GM23338 (cell line): ENCODE data around the gene NLRP14. TPM values are rescaled to one million over a fixed set of nuclear protein-coding genes. Genes with fewer than 3 reads are reported as not detected.

Source experiments
- ATAC-seq: fragments of 200-7000 bp; cut with Tn5 transposase; 3 replicates; pipeline ENCODE4 v1.9.1; 2020
- DNase-seq: peaks from one replicate; pipeline ENCODE4 v3.0.0-alpha.2; 2015; ENCODE audit warnings: low spot score
- H2AFZ ChIP-seq: fragments of 200-600 bp; sonication (generic); 2 replicates; pipeline ENCODE4 v1.8.0; 2016; ENCODE audit warnings: antibody characterized with exemption, mild to moderate bottlenecking, moderate library complexity
- H3F3A ChIP-seq: fragments of 200-600 bp; sonication (generic); replicated peaks from 2 replicates; pipeline ENCODE4 v1.8.0; 2017; ENCODE audit warnings: antibody characterized with exemption, mixed run types, low read depth
- H3K27ac ChIP-seq: fragments of 200-600 bp; sonication (generic); 2 replicates; pipeline ENCODE4 v1.6.1; 2016; ENCODE audit warnings: low read depth
- H3K27me3 ChIP-seq: fragments of 200-600 bp; sonication (generic); 2 replicates; pipeline ENCODE4 v1.8.0; 2016; ENCODE audit warnings: mild to moderate bottlenecking, mixed run types, moderate library complexity; ENCODE audit not compliant: insufficient read depth
- H3K36me3 ChIP-seq: fragments of 200-600 bp; sonication (generic); 2 replicates; pipeline ENCODE4 v1.8.0; 2016; ENCODE audit warnings: mild to moderate bottlenecking; ENCODE audit not compliant: insufficient read depth
- H3K4me1 ChIP-seq: fragments of 200-600 bp; sonication (generic); 2 replicates; pipeline ENCODE4 v1.8.0; 2016; ENCODE audit warnings: mild to moderate bottlenecking, moderate library complexity; ENCODE audit not compliant: insufficient read depth
- H3K4me2 ChIP-seq: fragments of 200-600 bp; sonication (generic); 2 replicates; pipeline ENCODE4 v1.7.1; 2017; ENCODE audit warnings: mixed run types
- H3K4me3 ChIP-seq: fragments of 200-600 bp; sonication (generic); 2 replicates; pipeline ENCODE4 v1.6.1; 2016; ENCODE audit warnings: mixed run types
- H3K79me2 ChIP-seq: fragments of 200-600 bp; sonication (generic); replicated peaks from 2 replicates; pipeline ENCODE4 v1.8.0; 2017; ENCODE audit warnings: mild to moderate bottlenecking; ENCODE audit not compliant: insufficient read depth
- H3K9me2 ChIP-seq: fragments of 200-600 bp; sonication (generic); 2 replicates; pipeline ENCODE4 v1.8.0; 2017; ENCODE audit not compliant: insufficient read depth
- H4K20me1 ChIP-seq: fragments of 200-600 bp; sonication (generic); replicated peaks from 2 replicates; pipeline ENCODE4 v1.8.0; 2017; ENCODE audit warnings: mild to moderate bottlenecking; ENCODE audit not compliant: insufficient read depth
- H3K27ac Mint-ChIP-seq: 2 replicates; pipeline ENCODE4 v1.8.0; 2020; ENCODE audit warnings: inconsistent platforms, mild to moderate bottlenecking, moderate library complexity, mixed read lengths
- H3K27me3 Mint-ChIP-seq: 3 replicates; pipeline ENCODE4 v1.8.0; 2022; ENCODE audit warnings: low read depth, mild to moderate bottlenecking, moderate library complexity, mixed read lengths, inconsistent platforms; ENCODE audit not compliant: insufficient read depth, poor library complexity
- H3K36me3 Mint-ChIP-seq: 3 replicates; pipeline ENCODE4 v1.8.0; 2021; ENCODE audit warnings: low read depth, mild to moderate bottlenecking, inconsistent platforms, moderate library complexity, mixed read lengths
- H3K4me1 Mint-ChIP-seq: 3 replicates; pipeline ENCODE4 v1.8.0; 2020; ENCODE audit warnings: mild to moderate bottlenecking, inconsistent platforms, mixed read lengths
- H3K4me3 Mint-ChIP-seq: 3 replicates; pipeline ENCODE4 v1.8.0; 2021; ENCODE audit warnings: moderate library complexity, mild to moderate bottlenecking, inconsistent platforms, mixed read lengths
- H3K9me3 Mint-ChIP-seq: 3 replicates; pipeline ENCODE4 v1.8.0; 2020; ENCODE audit warnings: moderate library complexity, mild to moderate bottlenecking, inconsistent platforms, mixed read lengths
- CREB1 ChIP-seq: fragments of 250-450 bp; sonication (Bioruptor Pico); IDR thresholded peaks from 2 replicates; pipeline ENCODE4 v1.5.0; 2020; ENCODE audit warnings: low read depth, mild to moderate bottlenecking, moderate library complexity
- CTCF ChIP-seq, 2 experiments: fragments of 200-600 bp in 1 of 2; sonication (generic) in 1 of 2; conservative IDR thresholded peaks; 2 replicates each; pipeline versions ENCODE4 v1.5.1 to v1.6.1; 2016 to 2017; ENCODE audit warnings: antibody characterized with exemption in 2 of 2, low read depth in 2 of 2, mild to moderate bottlenecking in 2 of 2, moderate library complexity in 1 of 2
- ETS1 ChIP-seq: IDR thresholded peaks from 2 replicates; pipeline ENCODE4 v1.6.1; 2016; ENCODE audit warnings: antibody characterized with exemption
- EZH2 ChIP-seq: fragments of 200-600 bp; sonication (generic); IDR thresholded peaks from one replicate; pipeline ENCODE4 v1.8.0; 2017; ENCODE audit warnings: antibody characterized with exemption, mild to moderate bottlenecking, low read depth; ENCODE audit not compliant: unreplicated experiment
- EZH2phosphoT487 ChIP-seq: fragments of 200-600 bp; sonication (generic); IDR thresholded peaks from one replicate; pipeline ENCODE4 v1.8.1; 2018; ENCODE audit warnings: antibody characterized with exemption; ENCODE audit not compliant: unreplicated experiment
- JUNB ChIP-seq: IDR thresholded peaks from one replicate; pipeline ENCODE4 v1.6.1; 2016; ENCODE audit warnings: antibody characterized with exemption; ENCODE audit not compliant: unreplicated experiment
- NANOG ChIP-seq: IDR thresholded peaks from 2 replicates; pipeline ENCODE4 v1.6.1; 2016; ENCODE audit warnings: antibody characterized with exemption, borderline replicate concordance
- POLR2AphosphoS5 ChIP-seq: IDR thresholded peaks from 2 replicates; pipeline ENCODE4 v1.6.1; 2016; ENCODE audit warnings: antibody characterized with exemption, low read depth
- REST ChIP-seq: IDR thresholded peaks from one replicate; pipeline ENCODE4 v1.6.1; 2018; ENCODE audit warnings: antibody characterized with exemption; ENCODE audit not compliant: unreplicated experiment
- STAT1 ChIP-seq: IDR thresholded peaks from one replicate; pipeline ENCODE4 v1.6.1; 2016; ENCODE audit warnings: antibody characterized with exemption; ENCODE audit not compliant: unreplicated experiment
- ZNF462 ChIP-seq: fragments of 250-450 bp; sonication (Bioruptor Pico); IDR thresholded peaks from 2 replicates; pipeline ENCODE4 v1.5.0; 2020; ENCODE audit warnings: mild to moderate bottlenecking, moderate library complexity
- polyA plus RNA-seq: library from polyadenylated mRNA; unstranded; fragments of >200 nt; fragmentation: Nextera tagmentation; extraction: Ambion mirVana; gene quantifications from 2 replicates; pipeline ENCODE4 v1.2.1, GENCODE V29; 2016
- total RNA-seq: library from RNA; depleted of rRNA; stranded (reverse); fragments of >200 nt; shearing (Covaris generic); gene quantifications from 2 replicates; pipeline ENCODE4 v1.2.3, GENCODE V29; 2014

The NLRP14 gene
- total and polyA plus RNA-seq, 2 experiments from 2014 or later = 0.10 TPM; not detected in 1

- Histone ChIP-seq H3K4me2 (no peak overlapping the region), H3F3A (no peaks in the 10 kb centered on the region), H3K4me3 (no peak overlapping the region), H3K36me3 (peaks cover 13% of the 10 kb centered on the region), H4K20me1 (no peaks in the 10 kb centered on the region), H3K27ac (no peak overlapping the region), H3K79me2 (no peaks in the 10 kb centered on the region), H3K4me1 (peaks cover 3% of the 10 kb centered on the region; the same call in 1 of the 2 replicates), H2AFZ (no peak overlapping the region), H3K9me2 (no peaks in the 10 kb centered on the region; the same call in 1 of the 2 replicates), H3K27me3 (no peaks in the 10 kb centered on the region)
- DNase-seq = peak; percentile 13
- peaks cover 30% of the 10 kb centered on the region for H3K36me3 Mint-ChIP-seq
- no peak overlapping the region for H3K27ac Mint-ChIP-seq
- no peak overlapping the region for H3K4me3 Mint-ChIP-seq
- H3K9me3 Mint-ChIP-seq = peaks cover 36% of the 10 kb centered on the region
- H3K27me3 Mint-ChIP-seq = peaks cover 6% of the 10 kb centered on the region
- peaks cover 6% of the 10 kb centered on the region; the same call in 2 of the 3 replicates for H3K4me1 Mint-ChIP-seq
- TF ChIP-seq EZH2 (no peak), CREB1 (CRISPR knock-in tag) (no peak), ZNF462 (CRISPR knock-in tag) (no peak), NANOG (no peak), REST (no peak), STAT1 (no peak), CTCF (conservative IDR thresholded peaks at IDR 0.05; ENCODE audit: low read depth in 2 of 2) (no peak), EZH2phosphoT487 (no peak), POLR2AphosphoS5 (no peak), ETS1 (no peak), JUNB (no peak)
- ATAC-seq = no peak
Observed at GRCh38 chr11:7079545-7080135, 59.4 kb downstream of the NLRP14 start.
